HepG2 (cell line): ENCODE results near the gene SSC5D. TPM values are rescaled to one million over a fixed set of nuclear protein-coding genes. Genes with fewer than 3 reads are reported as not detected.
A peak's percentile ranks its signal among the peaks of the same experiment; 100 is the strongest.

ENCODE experiments used
- CEBPG ChIP-seq: IDR thresholded peaks from 2 replicates; pipeline ENCODE4 v1.6.1; 2016
- DNMT1 ChIP-seq: sonication (generic); formaldehyde crosslinking; IDR thresholded peaks from 2 replicates; pipeline ENCODE4 v1.5.1; 2020; ENCODE audit warnings: mild to moderate bottlenecking, missing genetic modification reagents
- DNMT3B ChIP-seq: conservative IDR thresholded peaks from 2 replicates; pipeline ENCODE4 v1.6.1; 2016; ENCODE audit warnings: missing biosample characterization, control low read depth
- FIP1L1 ChIP-seq: fragments of 200-400 bp; formaldehyde crosslinking; IDR thresholded peaks from 2 replicates; pipeline ENCODE4 v1.6.1; 2018; ENCODE audit warnings: low read depth, mild to moderate bottlenecking, low read length, moderate library complexity, borderline replicate concordance; ENCODE audit not compliant: insufficient read depth
- HDAC6 ChIP-seq: fragments of 200-600 bp; sonication (generic); IDR thresholded peaks from 2 replicates; pipeline ENCODE4 v1.7.0; 2017; ENCODE audit warnings: mild to moderate bottlenecking, antibody characterized with exemption, low read length, low read depth
- ISX ChIP-seq: sonication (generic); formaldehyde crosslinking; conservative IDR thresholded peaks from 2 replicates; pipeline ENCODE4 v1.5.0; 2020; ENCODE audit warnings: missing genetic modification reagents
- MAF1 ChIP-seq: sonication (generic); formaldehyde crosslinking; IDR thresholded peaks from 2 replicates; pipeline ENCODE4 v1.5.0; 2020; ENCODE audit warnings: missing genetic modification reagents, borderline replicate concordance
- PRMT3 ChIP-seq: sonication (generic); formaldehyde crosslinking; IDR thresholded peaks from 2 replicates; pipeline ENCODE4 v1.8.1; 2022; ENCODE audit warnings: low read depth, mild to moderate bottlenecking, moderate library complexity, missing genetic modification reagents, borderline replicate concordance
- SMAD3 ChIP-seq: sonication (generic); formaldehyde crosslinking; IDR thresholded peaks from 2 replicates; pipeline ENCODE4 v1.4.0; 2020; ENCODE audit warnings: missing genetic modification reagents
- ZMAT3 ChIP-seq: sonication (generic); formaldehyde crosslinking; conservative IDR thresholded peaks from 2 replicates; pipeline ENCODE4 v1.7.0; 2021; ENCODE audit warnings: missing genetic modification reagents
- ZNF619 ChIP-seq: sonication (generic); formaldehyde crosslinking; IDR thresholded peaks from 2 replicates; pipeline ENCODE4 v1.4.0; 2020; ENCODE audit warnings: mild to moderate bottlenecking, missing genetic modification reagents
- ZNF644 ChIP-seq: IDR thresholded peaks from 2 replicates; pipeline ENCODE4 v1.6.1; 2016; ENCODE audit warnings: low read depth
- ZNF879 ChIP-seq: sonication (generic); formaldehyde crosslinking; IDR thresholded peaks from 2 replicates; pipeline ENCODE4 v1.8.1; 2023; ENCODE audit warnings: missing genetic modification reagents
- polyA plus RNA-seq, 8 experiments: library from polyadenylated mRNA; depleted of rRNA in 3 of 8; stranded (reverse) in 7 of 8; unstranded in 1 of 8; fragments of >200 nt; fragmentation: Illumina TruSeq in 4 of 8; extraction: Trizol in 4 of 8; gene quantifications; 2 replicates each; pipeline versions ENCODE4 v1.2.1 to v1.2.3, GENCODE V29; 2011 to 2016; ENCODE audit warnings: low read depth in 4 of 8, missing spikeins in 1 of 8, mixed read lengths in 1 of 8; ENCODE audit not compliant: insufficient read depth in 1 of 8
- total RNA-seq, 5 experiments: library from RNA; depleted of rRNA; stranded (reverse); fragments of >200 nt; fragmentation: Illumina TruSeq; extraction: Trizol; gene quantifications; 2 replicates each; pipeline ENCODE4 v1.2.3, GENCODE V29; 2016; ENCODE audit warnings: low read depth in 1 of 5
- TF ChIP-seq, protein P1 (sequence below): sonication (generic); formaldehyde crosslinking; IDR thresholded peaks from 2 replicates; pipeline ENCODE4 v1.4.0; 2020; ENCODE audit warnings: mild to moderate bottlenecking, missing genetic modification reagents
- TF ChIP-seq, protein P2 (sequence below): sonication (generic); formaldehyde crosslinking; IDR thresholded peaks from 2 replicates; pipeline ENCODE4 v1.4.0; 2020; ENCODE audit warnings: missing genetic modification reagents, borderline replicate concordance
- TF ChIP-seq, protein P3 (sequence below): sonication (generic); formaldehyde crosslinking; IDR thresholded peaks from 2 replicates; pipeline ENCODE4 v1.4.0; 2020; ENCODE audit warnings: mild to moderate bottlenecking, missing genetic modification reagents
- TF ChIP-seq, protein P4 (sequence below): sonication (generic); formaldehyde crosslinking; IDR thresholded peaks from 2 replicates; pipeline ENCODE4 v1.5.1; 2020; ENCODE audit warnings: missing genetic modification reagents, mild to moderate bottlenecking, borderline replicate concordance

SSC5D gene
- total and polyA plus RNA-seq, 2 of the 13 experiments (the other 11 are each of a cell fraction or from before 2014, with no cell fraction given): not detected

DNA sequence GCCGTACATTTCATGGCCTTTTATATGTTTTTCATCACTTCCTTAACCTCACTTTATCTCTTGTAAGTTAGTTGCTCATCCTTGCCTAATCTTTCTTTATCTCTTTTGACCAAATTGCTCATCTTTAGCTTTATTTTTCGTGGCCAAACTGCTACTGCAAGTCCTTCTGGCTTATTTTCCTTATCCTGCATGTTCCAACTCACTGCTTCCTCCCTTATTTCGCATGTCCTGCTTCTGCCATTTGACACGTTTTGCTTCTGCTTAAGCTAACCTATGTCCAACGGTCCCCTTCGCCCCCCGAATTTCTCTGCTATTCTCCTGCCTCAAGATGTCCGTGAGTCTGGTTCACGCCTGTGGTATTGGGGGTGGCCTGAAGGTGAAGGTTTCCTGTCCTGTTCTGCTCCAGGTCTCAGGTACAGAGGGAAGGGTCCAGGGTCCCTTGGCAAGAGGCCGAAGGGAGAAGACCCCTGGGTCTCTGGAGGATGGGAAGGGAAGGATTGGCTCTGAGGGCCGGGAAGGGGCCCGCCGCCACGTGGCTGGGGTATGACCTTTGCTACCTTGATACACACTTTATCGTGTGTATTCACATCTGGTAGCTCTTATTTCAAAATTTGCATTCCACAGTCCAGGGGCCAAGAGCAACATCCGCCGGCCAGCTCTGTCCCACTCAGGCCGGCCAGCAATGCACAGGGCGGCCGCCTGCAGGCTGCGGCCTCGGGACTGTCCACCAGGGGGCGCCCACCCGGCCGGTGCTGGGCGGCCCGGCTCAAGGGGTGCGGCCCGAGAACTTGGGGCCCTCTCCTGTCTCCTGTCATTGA, 20.8 kb upstream of the SSC5D start (continued):
- TF ChIP-seq, protein P1, sequence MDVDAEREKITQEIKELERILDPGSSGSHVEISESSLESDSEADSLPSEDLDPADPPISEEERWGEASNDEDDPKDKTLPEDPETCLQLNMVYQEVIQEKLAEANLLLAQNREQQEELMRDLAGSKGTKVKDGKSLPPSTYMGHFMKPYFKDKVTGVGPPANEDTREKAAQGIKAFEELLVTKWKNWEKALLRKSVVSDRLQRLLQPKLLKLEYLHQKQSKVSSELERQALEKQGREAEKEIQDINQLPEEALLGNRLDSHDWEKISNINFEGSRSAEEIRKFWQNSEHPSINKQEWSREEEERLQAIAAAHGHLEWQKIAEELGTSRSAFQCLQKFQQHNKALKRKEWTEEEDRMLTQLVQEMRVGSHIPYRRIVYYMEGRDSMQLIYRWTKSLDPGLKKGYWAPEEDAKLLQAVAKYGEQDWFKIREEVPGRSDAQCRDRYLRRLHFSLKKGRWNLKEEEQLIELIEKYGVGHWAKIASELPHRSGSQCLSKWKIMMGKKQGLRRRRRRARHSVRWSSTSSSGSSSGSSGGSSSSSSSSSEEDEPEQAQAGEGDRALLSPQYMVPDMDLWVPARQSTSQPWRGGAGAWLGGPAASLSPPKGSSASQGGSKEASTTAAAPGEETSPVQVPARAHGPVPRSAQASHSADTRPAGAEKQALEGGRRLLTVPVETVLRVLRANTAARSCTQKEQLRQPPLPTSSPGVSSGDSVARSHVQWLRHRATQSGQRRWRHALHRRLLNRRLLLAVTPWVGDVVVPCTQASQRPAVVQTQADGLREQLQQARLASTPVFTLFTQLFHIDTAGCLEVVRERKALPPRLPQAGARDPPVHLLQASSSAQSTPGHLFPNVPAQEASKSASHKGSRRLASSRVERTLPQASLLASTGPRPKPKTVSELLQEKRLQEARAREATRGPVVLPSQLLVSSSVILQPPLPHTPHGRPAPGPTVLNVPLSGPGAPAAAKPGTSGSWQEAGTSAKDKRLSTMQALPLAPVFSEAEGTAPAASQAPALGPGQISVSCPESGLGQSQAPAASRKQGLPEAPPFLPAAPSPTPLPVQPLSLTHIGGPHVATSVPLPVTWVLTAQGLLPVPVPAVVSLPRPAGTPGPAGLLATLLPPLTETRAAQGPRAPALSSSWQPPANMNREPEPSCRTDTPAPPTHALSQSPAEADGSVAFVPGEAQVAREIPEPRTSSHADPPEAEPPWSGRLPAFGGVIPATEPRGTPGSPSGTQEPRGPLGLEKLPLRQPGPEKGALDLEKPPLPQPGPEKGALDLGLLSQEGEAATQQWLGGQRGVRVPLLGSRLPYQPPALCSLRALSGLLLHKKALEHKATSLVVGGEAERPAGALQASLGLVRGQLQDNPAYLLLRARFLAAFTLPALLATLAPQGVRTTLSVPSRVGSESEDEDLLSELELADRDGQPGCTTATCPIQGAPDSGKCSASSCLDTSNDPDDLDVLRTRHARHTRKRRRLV: no peak
- TF ChIP-seq DNMT1 (0 out of 2 replicates have a peak, but pooled peaks have one; percentile 44), ISX (CRISPR knock-in tag) (no peak), PRMT3 (CRISPR knock-in tag) (no peak), CEBPG (CRISPR knock-in tag) (0 out of 2 replicates have a peak, but pooled peaks have one; percentile 19), ZNF879 (CRISPR knock-in tag) (no peak), ZNF619 (CRISPR knock-in tag) (no peak), ZNF644 (no peak), ZMAT3 (CRISPR knock-in tag) (0 out of 2 replicates have a peak, but pooled peaks have one; percentile 24), MAF1 (CRISPR knock-in tag) (0 out of 2 replicates have a peak, but pooled peaks have one; percentile 42), FIP1L1 (no peak), SMAD3 (CRISPR knock-in tag) (no peak), DNMT3B (CRISPR knock-in tag) (no peak), HDAC6 (no peak)
- TF ChIP-seq, protein P2, sequence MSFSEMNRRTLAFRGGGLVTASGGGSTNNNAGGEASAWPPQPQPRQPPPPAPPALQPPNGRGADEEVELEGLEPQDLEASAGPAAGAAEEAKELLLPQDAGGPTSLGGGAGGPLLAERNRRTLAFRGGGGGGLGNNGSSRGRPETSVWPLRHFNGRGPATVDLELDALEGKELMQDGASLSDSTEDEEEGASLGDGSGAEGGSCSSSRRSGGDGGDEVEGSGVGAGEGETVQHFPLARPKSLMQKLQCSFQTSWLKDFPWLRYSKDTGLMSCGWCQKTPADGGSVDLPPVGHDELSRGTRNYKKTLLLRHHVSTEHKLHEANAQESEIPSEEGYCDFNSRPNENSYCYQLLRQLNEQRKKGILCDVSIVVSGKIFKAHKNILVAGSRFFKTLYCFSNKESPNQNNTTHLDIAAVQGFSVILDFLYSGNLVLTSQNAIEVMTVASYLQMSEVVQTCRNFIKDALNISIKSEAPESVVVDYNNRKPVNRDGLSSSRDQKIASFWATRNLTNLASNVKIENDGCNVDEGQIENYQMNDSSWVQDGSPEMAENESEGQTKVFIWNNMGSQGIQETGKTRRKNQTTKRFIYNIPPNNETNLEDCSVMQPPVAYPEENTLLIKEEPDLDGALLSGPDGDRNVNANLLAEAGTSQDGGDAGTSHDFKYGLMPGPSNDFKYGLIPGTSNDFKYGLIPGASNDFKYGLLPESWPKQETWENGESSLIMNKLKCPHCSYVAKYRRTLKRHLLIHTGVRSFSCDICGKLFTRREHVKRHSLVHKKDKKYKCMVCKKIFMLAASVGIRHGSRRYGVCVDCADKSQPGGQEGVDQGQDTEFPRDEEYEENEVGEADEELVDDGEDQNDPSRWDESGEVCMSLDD (CRISPR knock-in tag): peak; percentile 90; the same call in 1 of the 2 replicates
- TF ChIP-seq, protein P3, sequence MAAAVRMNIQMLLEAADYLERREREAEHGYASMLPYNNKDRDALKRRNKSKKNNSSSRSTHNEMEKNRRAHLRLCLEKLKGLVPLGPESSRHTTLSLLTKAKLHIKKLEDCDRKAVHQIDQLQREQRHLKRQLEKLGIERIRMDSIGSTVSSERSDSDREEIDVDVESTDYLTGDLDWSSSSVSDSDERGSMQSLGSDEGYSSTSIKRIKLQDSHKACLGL: no peak
- TF ChIP-seq, protein P4, sequence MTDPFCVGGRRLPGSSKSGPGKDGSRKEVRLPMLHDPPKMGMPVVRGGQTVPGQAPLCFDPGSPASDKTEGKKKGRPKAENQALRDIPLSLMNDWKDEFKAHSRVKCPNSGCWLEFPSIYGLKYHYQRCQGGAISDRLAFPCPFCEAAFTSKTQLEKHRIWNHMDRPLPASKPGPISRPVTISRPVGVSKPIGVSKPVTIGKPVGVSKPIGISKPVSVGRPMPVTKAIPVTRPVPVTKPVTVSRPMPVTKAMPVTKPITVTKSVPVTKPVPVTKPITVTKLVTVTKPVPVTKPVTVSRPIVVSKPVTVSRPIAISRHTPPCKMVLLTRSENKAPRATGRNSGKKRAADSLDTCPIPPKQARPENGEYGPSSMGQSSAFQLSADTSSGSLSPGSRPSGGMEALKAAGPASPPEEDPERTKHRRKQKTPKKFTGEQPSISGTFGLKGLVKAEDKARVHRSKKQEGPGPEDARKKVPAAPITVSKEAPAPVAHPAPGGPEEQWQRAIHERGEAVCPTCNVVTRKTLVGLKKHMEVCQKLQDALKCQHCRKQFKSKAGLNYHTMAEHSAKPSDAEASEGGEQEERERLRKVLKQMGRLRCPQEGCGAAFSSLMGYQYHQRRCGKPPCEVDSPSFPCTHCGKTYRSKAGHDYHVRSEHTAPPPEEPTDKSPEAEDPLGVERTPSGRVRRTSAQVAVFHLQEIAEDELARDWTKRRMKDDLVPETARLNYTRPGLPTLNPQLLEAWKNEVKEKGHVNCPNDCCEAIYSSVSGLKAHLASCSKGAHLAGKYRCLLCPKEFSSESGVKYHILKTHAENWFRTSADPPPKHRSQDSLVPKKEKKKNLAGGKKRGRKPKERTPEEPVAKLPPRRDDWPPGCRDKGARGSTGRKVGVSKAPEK (CRISPR knock-in tag): no peak
